ENCODE data around the gene BCKDHA. TPM values are rescaled to one million over a fixed set of nuclear protein-coding genes. Genes with fewer than 3 reads are reported as not detected.
"Not testable (repeated sequence)": the region's sequence is repeated elsewhere in the genome, so short reads cannot be mapped to it uniquely, and the experiment has no call there.

The BCKDHA gene
- total and polyA plus RNA-seq, 2 donors (not counting 1 experiment from before 2014, with no cell fraction given): 11.2 to 30.7 TPM

GRCh38 chr19:41405776-41406175 is 8.2 kb downstream of the BCKDHA start:
- no peaks in the 10 kb centered on the region for H3K4me1 ChIP-seq (ENCODE audit: control insufficient read depth, extremely low read depth, insufficient read depth, low read length)
- no peak overlapping the region for H3K4me2 ChIP-seq (ENCODE audit: extremely low read depth, insufficient read depth, low read length)
- no peak overlapping the region for H2AFZ ChIP-seq (ENCODE audit: low read length)
- no peaks in the 10 kb centered on the region for H3K36me3 ChIP-seq (ENCODE audit: control insufficient read depth, insufficient read depth, low read length)
- DNase-seq (ENCODE audit: low read depth in 2 of 2): no peak
- H3K4me3 ChIP-seq (replicated peaks in 1 of 4; ENCODE audit: control extremely low read depth in 1 of 4, insufficient read depth in 1 of 4, low read depth in 3 of 4, low read length in 4 of 4): no peak overlapping the region
- TF ChIP-seq CTCF (conservative IDR thresholded peaks at IDR 0.05 in 1 of 2, IDR thresholded peaks at IDR 0.05 in 1 of 2; ENCODE audit: low read depth in 1 of 2, low read length in 2 of 2) (no peak), EZH2 (IDR thresholded peaks at IDR 0.05; ENCODE audit: low read length, missing control alignments) (no peak)
- H4K20me1 ChIP-seq (ENCODE audit: control insufficient read depth, extremely low read depth, insufficient read depth, low read length): no peaks in the 10 kb centered on the region
- H3K9me3 ChIP-seq (ENCODE audit: control insufficient read depth, insufficient read depth, low read depth, low read length): no peaks in the 10 kb centered on the region
- H3K27ac ChIP-seq (ENCODE audit: insufficient read depth, low read length): no peak overlapping the region
- no peak overlapping the region for H3K9ac ChIP-seq (ENCODE audit: insufficient read depth, low read length)
- no peaks in the 10 kb centered on the region for H3K27me3 ChIP-seq (ENCODE audit: control insufficient read depth, insufficient read depth, low read length)
- H3K79me2 ChIP-seq (ENCODE audit: control insufficient read depth, insufficient read depth, low read length): no peaks in the 10 kb centered on the region

GRCh38 chr19:41407271-41407670 is 9.7 kb downstream of the BCKDHA start:
- Histone ChIP-seq H3K79me2 (ENCODE audit: control insufficient read depth, insufficient read depth, low read length) (no peaks in the 10 kb centered on the region), H3K27ac (ENCODE audit: insufficient read depth, low read length) (no peak overlapping the region), H3K27me3 (ENCODE audit: control insufficient read depth, insufficient read depth, low read length) (no peaks in the 10 kb centered on the region), H3K9ac (ENCODE audit: insufficient read depth, low read length) (no peak overlapping the region), H3K4me2 (ENCODE audit: extremely low read depth, insufficient read depth, low read length) (no peak overlapping the region), H3K4me1 (ENCODE audit: control insufficient read depth, extremely low read depth, insufficient read depth, low read length) (no peaks in the 10 kb centered on the region), H3K4me3 (replicated peaks in 1 of 4; ENCODE audit: control extremely low read depth in 1 of 4, insufficient read depth in 1 of 4, low read depth in 3 of 4, low read length in 4 of 4) (no peak overlapping the region), H2AFZ (ENCODE audit: low read length) (no peak overlapping the region), H3K9me3 (ENCODE audit: control insufficient read depth, insufficient read depth, low read depth, low read length) (no peaks in the 10 kb centered on the region), H4K20me1 (ENCODE audit: control insufficient read depth, extremely low read depth, insufficient read depth, low read length) (no peaks in the 10 kb centered on the region), H3K36me3 (ENCODE audit: control insufficient read depth, insufficient read depth, low read length) (no peaks in the 10 kb centered on the region)
- TF ChIP-seq CTCF (conservative IDR thresholded peaks at IDR 0.05 in 1 of 2, IDR thresholded peaks at IDR 0.05 in 1 of 2; ENCODE audit: low read depth in 1 of 2, low read length in 2 of 2) (no peak), EZH2 (IDR thresholded peaks at IDR 0.05; ENCODE audit: low read length, missing control alignments) (no peak)
- peak in 1 of 2 donors; percentile 44 for DNase-seq (ENCODE audit: low read depth in 2 of 2)

- Histone ChIP-seq H2AFZ (ENCODE audit: low read length) (no peak overlapping the region), H3K4me2 (ENCODE audit: extremely low read depth, insufficient read depth, low read length) (no peak overlapping the region), H3K4me1 (ENCODE audit: control insufficient read depth, extremely low read depth, insufficient read depth, low read length) (no peaks in the 10 kb centered on the region), H3K4me3 (replicated peaks in 1 of 4; ENCODE audit: control extremely low read depth in 1 of 4, insufficient read depth in 1 of 4, low read depth in 3 of 4, low read length in 4 of 4) (no peak overlapping the region), H3K36me3 (ENCODE audit: control insufficient read depth, insufficient read depth, low read length) (no peaks in the 10 kb centered on the region), H4K20me1 (ENCODE audit: control insufficient read depth, extremely low read depth, insufficient read depth, low read length) (no peaks in the 10 kb centered on the region), H3K27ac (ENCODE audit: insufficient read depth, low read length) (no peak overlapping the region), H3K79me2 (ENCODE audit: control insufficient read depth, insufficient read depth, low read length) (no peaks in the 10 kb centered on the region), H3K9ac (ENCODE audit: insufficient read depth, low read length) (no peak overlapping the region), H3K9me3 (ENCODE audit: control insufficient read depth, insufficient read depth, low read depth, low read length) (no peaks in the 10 kb centered on the region), H3K27me3 (ENCODE audit: control insufficient read depth, insufficient read depth, low read length) (no peaks in the 10 kb centered on the region)
- no peak for DNase-seq (ENCODE audit: low read depth in 2 of 2)
- TF ChIP-seq CTCF (conservative IDR thresholded peaks at IDR 0.05 in 1 of 2, IDR thresholded peaks at IDR 0.05 in 1 of 2; ENCODE audit: low read depth in 1 of 2, low read length in 2 of 2): no peak
- no peak for TF ChIP-seq EZH2 (IDR thresholded peaks at IDR 0.05; ENCODE audit: low read length, missing control alignments)
Measured at GRCh38 chr19:41408256-41408655, 10.6 kb downstream of the BCKDHA start.

GRCh38 chr19:41408846-41409245 is 11.2 kb downstream of the BCKDHA start:
- not testable (repeated sequence) for H3K4me2 ChIP-seq (ENCODE audit: extremely low read depth, insufficient read depth, low read length); H3K9me3 ChIP-seq (ENCODE audit: control insufficient read depth, insufficient read depth, low read depth, low read length); H3K4me1 ChIP-seq (ENCODE audit: control insufficient read depth, extremely low read depth, insufficient read depth, low read length)

More at GRCh38 chr19:41408846-41409245, 11.2 kb downstream of the BCKDHA start:
- H3K27me3 ChIP-seq (ENCODE audit: control insufficient read depth, insufficient read depth, low read length); H3K9ac ChIP-seq (ENCODE audit: insufficient read depth, low read length); H3K27ac ChIP-seq (ENCODE audit: insufficient read depth, low read length); H3K4me3 ChIP-seq (replicated peaks in 1 of 4; ENCODE audit: control extremely low read depth in 1 of 4, insufficient read depth in 1 of 4, low read depth in 3 of 4, low read length in 4 of 4); H3K79me2 ChIP-seq (ENCODE audit: control insufficient read depth, insufficient read depth, low read length); H3K36me3 ChIP-seq (ENCODE audit: control insufficient read depth, insufficient read depth, low read length); H4K20me1 ChIP-seq (ENCODE audit: control insufficient read depth, extremely low read depth, insufficient read depth, low read length); DNase-seq (ENCODE audit: low read depth in 2 of 2); H2AFZ ChIP-seq (ENCODE audit: low read length): not testable (repeated sequence)
